GM19397 (cell line): ENCODE data around the gene UQCR10.

ENCODE experiments used
- ATAC-seq: cut with Tn5 transposase; IDR thresholded peaks from one replicate; pipeline ENCODE4 v1.9.1; 2021; ENCODE audit warnings: mild to moderate bottlenecking, moderate library complexity; ENCODE audit not compliant: unreplicated experiment

UQCR10 gene

DNA sequence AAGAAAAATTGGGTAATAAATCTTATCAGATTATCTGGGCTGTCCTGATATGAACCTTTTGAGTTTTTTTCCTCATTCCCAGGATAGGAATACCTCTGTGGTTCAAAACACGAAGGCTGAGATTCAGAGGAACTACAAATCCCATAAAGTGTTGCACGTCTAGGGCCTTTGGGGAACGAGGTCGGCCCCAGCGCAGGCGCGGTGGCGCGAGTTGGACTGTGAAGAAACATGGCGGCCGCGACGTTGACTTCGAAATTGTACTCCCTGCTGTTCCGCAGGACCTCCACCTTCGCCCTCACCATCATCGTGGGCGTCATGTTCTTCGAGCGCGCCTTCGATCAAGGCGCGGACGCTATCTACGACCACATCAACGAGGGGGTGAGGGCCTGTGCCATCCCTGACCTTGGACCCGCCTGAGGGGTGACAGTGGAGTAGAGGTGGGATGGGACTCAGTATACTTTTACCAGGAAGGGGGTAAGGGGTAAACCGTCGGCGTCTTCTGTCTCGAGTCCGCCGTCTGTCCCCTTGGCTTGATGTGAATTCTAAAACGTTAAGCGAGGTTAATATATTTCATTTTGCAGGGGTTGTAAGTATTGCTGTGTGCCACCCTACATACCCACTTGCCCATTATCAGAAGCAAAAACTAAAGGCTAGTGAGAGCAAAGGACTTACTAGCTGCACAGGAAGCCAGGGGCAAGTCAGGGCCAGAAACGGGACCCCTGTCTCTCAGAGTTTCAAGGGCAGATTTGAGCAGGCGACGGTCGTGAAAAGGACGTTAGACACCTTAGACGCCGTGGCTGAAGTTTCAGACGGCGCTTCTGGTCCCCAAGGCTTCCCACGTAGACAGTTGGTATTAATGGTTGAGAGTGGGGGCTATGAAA lies at the start of gene UQCR10:
Gene UQCR10, plus strand, starts transcription at position 199 of the 881 bp plus-strand sequence. Its CDS starts 30 bp downstream, at position 229.
- peak; percentile 73 for ATAC-seq

DNA sequence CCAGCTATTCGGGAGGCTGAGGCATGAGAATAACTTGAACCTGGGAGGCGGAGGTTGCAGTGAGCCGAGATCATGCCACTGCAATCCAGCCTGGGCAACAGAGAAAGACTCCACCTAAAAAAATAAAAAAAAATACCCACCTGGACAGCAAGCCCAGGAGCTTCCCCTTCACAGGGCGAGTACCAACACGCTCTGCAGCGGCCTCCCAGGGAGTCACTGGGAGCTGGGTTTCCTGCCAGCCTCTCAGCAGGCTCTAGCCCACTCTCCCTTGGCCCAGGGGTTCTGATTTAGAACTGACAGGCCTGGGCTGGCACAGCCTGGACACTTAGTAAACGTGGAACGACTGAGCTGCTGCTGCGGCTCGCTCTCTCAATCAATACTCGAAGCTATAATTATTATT lies 49.4 kb upstream of the UQCR10 start:
- no peak for ATAC-seq

DNA sequence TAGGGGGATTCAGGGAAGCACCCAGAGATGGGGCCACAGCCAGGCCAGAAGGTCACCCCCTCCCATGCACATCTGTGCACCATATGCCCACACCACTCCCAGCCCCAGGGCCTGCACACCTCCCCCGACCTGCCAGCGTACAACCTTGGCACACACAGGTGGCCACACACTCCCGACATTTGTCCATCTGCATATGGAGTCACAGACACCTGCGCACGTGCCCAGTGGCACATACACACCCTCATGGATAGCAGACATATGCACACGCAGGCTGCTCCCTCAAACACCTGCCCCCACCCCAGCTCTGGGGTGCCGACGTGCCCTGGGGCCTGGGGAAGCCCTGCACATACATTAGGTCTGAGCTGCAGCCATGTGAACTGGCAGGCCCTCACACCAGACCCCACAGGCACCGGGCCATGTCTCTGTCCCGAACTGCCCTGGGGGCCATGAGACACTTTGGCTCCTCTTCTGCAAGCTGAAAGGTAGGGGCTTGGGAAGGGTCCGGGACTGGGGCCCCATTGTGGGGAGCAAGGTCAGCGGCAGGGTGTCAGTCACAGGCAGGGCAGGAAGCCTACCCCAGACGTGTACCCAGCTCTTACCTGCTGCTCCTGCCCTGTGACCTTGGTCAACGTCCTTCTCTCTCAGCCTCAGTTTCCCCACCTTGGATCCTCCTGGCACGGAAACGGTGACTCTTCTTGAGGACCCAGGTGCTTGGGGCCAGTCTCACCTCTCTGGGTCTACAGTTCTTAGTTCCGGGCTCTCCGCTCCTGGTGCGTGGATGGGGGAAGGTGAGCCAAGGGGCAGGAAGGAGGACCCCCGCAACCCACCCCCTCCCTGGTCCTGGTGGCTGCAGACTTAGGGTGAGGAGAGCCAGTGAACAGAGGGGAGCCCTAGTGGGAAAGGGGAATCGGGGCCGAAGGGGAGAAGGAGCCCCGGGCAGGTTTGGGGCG lies 47.9 kb upstream of the UQCR10 start:
- ATAC-seq: no peak

DNA sequence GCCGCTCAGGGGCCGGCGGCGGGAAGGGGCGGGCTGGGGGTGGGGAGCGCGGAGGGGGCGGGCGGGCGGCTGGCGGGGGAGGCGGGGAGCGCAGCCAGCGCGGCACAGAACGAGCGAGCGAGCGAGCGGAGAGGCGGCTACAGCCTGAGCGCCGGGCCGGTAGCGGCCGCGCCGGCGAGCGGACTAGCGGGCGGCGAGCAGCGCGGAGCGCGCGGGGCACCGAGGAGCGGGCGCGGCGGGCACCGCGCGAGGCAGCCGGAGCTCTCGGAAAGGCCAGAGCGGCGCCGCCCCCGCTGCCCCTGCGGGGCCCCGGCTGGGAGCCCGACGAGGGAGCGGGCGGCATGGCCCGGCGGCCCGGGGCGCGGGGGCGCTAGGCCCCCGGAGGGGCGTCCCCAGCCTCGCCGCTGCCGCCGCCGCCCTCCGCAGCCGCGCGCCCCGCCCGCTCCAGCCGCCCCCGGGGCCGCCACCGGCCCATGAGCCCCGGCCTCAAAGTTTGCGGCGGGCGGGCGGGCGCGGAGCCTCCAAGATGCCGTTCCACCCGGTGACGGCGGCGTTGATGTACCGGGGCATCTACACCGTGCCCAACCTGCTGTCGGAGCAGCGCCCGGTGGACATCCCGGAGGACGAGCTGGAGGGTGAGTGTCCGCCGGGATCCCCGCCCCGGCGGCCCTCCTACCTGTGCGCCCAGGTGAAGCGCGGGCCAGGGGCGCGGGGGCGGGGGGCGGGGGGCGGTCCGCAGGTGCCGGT lies 47.1 kb upstream of the UQCR10 start, which contains the start of gene CABP7:
Gene CABP7, plus strand, starts transcription at position 105 of the 747 bp plus-strand sequence. Its CDS starts 422 bp downstream, at position 527.
- ATAC-seq: no peak

DNA sequence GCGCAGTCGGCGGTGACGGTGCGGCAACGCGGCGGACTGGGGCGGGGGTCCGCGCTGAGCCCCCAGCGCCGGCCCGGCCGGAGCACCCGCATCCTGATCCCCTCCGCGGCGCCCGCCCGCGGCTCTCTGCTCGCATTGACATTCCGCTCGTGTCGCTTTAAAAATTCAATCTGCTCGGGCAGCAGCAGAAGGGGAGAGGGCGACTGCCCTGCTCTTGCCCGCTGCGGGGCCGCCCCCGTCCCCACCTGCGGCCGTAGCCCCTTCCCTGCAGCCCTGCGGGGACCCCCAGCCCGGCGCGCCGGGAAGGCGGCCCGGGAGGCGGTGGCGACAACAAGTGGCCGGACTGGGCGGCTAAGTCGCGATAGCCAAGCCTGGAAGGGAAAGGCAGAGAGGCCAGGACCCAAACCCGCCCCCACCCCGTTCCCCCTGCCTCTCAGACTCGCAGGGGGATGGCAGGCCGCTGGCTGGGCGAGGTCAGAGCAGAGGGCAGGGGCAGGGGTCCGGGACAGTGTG lies 46.3 kb upstream of the UQCR10 start:
- no peak for ATAC-seq

DNA sequence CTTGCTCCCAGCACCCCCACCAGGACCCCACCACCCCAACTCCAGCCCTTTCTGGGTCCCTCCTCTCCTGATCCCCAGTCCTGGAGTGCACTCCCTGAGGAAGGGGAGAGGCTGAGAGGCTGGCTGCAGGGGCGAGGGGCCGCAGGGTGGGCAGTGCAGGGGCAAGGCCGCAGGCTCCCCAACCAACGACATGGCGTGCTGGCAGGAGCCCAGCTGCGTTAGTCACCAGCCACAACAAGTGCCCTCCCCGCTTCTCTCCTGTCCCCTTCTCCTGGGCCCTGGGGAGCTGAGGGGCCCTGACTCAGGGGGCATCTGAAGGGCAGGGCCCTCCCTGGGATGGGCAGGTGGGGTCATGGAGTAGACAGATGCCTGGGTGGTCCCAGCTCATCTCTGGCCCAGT lies 45.0 kb upstream of the UQCR10 start:
- ATAC-seq: no peak

DNA sequence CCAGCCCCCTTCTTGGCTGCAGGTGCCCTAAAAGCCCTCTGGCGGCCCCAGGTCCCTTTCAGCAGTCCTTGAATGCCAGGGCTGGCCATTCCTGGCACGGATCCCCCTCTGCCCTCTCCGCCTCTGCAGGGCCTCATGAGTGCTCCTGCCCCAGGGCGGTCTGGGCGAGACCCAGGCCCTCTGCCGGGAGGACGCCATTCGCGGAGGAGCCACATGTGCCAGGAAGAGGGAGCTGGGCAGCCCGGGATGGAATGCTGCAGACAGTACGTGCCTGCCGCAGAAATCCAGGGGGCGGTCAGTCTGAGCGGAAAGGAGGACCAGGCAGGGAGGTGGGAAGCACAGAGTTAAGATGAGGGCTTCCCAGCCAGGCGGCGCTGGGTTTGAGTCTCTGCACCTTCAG lies 44.6 kb upstream of the UQCR10 start:
- no peak for ATAC-seq

DNA sequence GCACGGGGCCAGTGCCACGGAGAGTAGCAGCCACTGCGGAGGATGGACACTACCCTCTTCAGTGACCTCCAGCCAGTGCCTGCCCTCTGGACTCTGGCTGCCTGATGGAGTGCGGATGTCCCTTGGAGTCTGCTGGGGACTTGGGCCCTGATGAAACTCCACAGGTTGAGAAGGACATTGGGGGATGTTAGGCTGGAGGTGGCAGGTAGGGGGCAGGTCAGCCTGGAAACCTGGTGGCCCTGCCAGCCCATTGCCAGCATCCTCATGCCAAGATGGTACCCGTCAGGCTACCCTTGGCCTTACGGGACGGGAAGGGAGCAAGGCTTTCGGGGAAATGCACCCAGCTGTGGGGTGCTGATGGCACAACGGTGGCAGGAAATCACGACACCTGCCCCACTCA lies 43.4 kb upstream of the UQCR10 start:
- ATAC-seq: no peak

DNA sequence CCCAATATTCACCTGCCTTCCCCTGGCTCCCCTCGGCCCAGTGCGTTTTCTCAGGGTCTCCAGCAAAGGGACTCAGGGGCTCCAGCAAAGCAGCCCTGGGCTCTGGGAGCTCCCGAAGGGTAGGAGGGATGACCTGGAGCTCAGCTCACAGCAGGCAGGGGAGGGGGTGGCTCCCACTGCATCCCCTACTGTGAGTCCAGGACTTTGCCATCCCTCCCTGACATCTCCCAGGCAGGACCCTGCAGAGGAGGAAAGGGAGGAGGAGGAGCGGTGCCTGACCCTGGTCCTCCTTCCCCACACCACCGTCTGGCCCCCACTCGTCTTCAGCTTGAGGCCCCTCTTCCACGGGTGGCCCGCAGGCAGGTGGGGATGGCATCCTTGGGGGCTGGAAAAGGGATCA lies 42.3 kb upstream of the UQCR10 start:
- no peak for ATAC-seq

DNA sequence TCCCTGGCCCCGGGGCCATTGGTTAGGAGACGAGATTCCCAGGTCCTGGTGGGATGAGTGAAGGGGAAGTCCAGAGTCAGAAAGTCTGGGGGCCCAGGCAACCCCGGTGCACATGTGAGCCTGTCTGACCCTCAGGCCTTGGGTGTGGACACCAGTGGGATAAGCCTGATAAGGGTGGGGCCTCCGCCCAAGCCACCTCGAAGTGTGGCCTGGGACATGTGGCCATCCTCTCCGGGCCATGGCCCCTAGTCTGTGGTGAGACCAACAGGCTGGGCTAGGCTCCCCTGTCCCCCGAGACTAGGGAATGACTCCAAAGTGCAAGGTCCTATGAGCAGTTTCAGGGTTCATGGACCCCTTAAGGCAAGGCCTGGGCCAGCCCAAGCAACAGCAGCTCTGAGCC lies 41.1 kb upstream of the UQCR10 start:
- ATAC-seq: no peak

DNA sequence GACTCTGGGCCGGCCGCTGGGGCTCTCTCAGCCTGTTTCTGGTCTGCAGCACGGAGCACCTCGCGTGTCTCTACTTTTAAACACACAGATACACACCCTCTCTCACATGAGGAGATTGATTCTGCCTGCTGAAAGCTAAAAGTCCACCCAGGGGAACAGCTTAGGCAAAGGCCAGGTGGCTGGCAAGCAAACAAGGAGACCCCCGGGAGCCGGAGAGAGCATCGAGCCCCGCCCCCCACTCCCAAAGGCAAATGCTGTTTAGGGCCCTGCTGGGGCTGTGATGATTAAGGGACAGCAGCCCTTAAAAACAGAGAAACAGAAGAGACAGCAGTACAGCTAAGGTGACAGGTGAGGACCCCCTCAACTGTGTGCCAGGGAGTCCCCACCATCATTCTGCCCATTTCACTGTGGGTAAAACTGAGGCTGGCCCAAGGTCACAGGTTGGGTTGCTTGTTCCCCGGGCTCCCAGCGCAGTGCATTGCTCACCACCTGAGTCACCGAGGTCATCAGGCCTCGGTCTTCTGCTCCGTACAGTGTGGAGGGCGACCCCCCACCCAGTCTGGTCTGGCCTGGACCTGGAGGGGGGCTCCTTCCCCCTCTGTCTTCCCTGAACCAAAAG lies 40.5 kb upstream of the UQCR10 start:
- ATAC-seq: no peak

DNA sequence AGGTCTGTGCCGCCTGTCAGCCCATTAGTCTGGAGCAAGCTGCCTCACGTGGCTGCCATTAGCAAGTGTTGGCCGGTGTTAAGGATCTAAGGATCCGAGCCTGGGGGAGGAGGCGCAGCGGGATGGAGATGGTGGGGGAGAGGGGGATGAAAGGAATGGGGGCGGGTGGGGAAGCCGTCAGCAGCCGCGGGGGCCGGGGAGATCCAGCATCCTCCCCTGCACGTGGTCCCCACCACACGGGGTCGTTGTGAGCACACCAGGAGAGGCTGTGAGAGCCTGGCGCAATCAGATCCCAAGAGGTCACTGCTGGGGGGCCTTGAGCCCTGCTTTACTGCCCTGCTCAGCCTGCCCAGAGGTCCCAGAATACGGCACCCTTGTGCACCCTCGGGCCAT lies 40.0 kb upstream of the UQCR10 start:
- ATAC-seq: no peak

DNA sequence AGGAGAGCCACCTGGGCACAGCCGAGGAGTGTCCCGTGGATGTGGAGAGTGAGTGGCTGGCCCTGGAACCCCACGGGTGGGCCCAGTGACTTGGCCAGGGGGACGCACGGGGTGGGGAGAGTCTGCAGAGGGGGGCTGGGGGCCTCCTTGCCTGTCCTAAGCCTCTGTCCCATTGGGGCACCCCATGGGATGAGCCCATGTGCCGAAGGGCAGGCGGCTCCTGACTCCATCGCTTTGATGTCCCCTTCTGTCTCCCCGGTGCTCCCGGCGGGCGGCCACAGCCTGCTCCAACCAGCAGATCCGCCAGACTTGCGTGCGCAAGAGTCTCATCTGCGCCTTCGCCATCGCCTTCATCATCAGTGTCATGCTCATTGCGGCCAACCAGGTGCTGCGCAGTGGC lies 38.0 kb upstream of the UQCR10 start:
- no peak for ATAC-seq

DNA sequence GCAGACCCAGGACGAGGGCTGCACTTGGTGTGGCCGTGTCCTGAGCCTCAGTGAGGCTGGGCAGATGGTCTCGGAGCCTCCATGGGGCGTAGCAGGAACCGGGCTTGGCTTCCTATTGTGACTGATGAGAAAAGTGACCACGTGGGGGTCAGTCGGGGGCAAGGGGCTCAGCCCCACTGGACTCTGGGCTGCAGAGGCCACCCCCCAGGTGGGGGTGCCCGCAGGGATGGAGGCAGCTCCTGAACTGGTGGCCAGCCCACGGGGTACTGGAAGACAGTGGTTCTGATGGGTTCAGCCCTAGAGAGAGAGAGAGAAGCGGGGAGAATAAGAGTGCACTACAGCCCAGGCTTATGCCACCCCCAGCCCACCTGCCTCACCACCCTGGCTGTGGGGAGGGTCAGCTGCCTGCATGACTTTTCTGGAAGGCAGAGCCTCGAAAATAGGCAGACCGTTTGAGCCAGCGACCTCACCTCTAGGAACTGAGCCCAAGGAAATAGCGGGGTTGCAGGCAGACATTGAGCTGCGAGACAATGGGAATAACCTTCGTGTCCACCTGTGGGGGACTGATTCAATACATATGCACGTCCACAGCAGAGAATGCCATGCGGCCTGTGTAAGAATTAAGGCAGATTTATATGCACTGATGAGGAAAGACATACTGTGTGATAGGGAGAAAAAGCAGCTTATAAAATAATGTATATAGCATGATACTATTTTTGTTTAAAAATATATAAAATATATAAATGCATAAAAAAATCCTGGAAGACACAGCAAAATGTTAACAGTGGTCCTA lies 35.9 kb upstream of the UQCR10 start:
- ATAC-seq: no peak

DNA sequence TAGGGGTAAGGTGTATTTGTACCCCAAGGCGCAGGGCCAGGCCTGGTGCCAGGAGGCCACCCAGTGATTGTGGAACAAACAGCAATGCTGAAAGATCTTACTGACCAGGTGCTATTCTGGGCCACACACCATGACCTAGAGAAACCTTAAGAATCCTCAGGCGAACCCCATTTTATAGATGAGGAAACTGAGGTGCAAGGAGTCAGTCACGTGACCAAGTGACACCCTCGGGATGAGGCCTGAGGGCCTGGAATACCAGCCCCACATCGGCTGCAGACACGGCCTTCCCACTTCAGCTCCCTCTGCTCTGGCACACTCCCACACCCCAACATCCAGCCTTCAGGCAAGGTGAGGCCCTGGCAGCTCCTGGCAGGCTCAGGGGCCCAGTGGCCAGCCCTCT lies 34.3 kb upstream of the UQCR10 start:
- no peak for ATAC-seq

DNA sequence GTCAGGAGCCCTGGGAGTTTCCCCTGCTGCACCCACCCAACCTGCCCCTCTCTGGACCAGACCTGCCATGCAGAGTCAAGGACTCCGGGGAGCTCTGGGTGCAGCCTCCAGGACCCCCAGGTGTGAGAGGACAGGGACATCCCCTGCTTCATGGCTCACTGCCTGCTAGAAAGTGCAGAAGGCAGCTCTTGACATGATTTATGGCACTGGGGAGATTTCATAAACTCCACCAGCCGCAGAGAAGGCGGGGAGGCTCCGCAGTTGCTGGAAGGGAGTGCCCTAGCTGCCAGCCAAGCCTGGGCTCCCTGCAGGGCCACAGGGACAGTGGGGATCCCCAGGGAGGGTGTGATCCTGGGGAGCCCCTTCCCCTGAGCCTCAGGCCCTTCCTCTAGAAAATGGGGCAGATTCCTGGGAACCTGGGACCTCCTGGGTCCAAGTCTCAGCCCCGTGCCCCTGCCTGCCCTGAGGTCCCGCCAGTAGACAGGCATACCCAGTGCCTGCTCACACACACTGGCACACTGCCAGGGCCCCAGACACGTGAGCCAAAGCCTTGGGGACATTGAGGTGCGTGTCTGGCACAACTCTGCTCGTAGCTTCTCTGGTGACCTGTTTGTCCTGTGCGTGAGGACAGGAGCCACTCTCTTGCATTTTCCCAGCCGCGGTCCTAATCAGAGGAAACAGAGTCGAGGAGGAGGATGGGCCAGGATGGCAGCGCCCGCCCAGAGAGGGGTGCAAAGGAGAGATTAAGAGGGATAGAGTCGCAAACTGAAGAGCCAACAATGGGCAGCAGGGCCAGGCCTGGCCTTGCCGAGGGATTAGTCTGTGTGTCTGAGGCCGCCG lies 33.6 kb upstream of the UQCR10 start:
- no peak for ATAC-seq

DNA sequence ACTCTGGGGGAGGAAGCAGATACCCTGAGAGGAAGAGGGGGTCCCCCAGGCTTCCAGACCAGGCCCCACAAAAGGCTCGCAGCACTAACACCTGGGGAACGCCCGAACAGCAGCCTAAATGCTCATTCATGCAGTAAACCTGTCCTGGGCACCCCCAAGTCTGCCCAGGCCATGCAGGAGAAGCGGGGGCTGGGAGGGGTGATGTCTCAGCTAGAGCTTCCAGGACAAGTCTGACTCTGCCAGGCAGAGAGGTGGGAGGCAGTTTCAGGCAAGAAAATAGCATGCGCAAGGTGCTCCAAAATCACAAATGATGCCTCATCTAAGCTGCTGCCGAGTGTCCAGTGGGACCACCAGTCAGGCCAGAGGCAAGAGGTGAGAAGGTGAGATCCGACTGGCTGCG lies 32.8 kb upstream of the UQCR10 start:
- no peak for ATAC-seq

DNA sequence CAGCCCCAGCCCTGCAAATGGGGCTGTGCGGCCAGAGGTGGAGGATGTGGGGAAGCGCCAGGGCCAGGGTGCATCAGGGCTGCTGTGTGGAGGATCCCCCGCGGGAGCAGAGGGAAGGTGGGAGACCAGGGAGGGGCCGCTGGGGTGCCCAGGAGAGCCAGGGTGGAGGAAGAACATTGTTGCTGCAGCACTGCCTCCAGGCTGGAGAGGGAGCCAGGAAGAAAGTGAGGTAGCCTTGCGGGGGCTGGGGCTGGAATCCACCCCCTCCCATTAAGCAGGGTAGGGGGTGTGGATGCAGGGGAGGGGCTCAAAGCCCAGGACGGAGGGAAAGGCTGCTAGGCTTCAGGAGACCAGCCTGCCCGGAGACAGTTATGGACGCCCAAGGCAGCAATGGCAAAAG lies 32.3 kb upstream of the UQCR10 start:
- no peak for ATAC-seq

DNA sequence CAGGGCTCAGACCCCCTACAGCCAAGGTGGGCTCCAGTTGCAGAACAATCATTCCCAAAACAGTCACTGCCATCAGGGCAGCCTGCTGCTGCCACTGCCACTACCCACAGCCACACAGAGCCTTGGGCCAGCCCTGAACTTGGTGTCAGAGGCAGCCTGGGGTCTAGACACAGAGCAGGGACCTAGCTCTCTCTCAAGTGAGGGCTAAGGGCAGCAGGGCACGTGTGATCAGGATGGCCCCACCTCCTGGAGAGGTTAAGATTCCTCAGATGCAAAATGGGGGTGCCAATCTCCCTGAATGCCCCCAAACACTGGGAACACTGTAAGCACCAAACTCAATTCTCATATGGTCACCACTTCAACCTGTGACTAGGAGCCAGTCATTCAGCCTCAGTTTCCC lies 31.8 kb upstream of the UQCR10 start:
- ATAC-seq: no peak
